IMR-90 (cell line): ENCODE data around the gene B3GALT6. TPM values are rescaled to one million over a fixed set of nuclear protein-coding genes. Genes with fewer than 3 reads are reported as not detected.

Experiments
- ATAC-seq: fragments of 200-7000 bp; cut with Tn5 transposase; 2 replicates; pipeline ENCODE4 v1.9.1; 2020; ENCODE audit warnings: low read depth, mild to moderate bottlenecking, moderate library complexity
- BruUV-seq: library from RNA; stranded (reverse); fragments of 400-500 nt; replicated peaks from 2 replicates; lab custom pipeline; 2021; lab: Mats Ljungman, UMichigan
- CTCF ChIA-PET: fragments of 300-600 bp; formaldehyde crosslinking; extraction: SDS; loops from one replicate; lab custom pipeline; 2021; ENCODE audit warnings: antibody characterized with exemption; lab: Yijun Ruan, JAX
- POLR2A ChIA-PET: fragments of 300-600 bp; sonication (Branson Sonifier 250); formaldehyde crosslinking; loops from one replicate; lab custom pipeline; 2022; ENCODE audit warnings: antibody characterized with exemption; ENCODE audit not compliant: unreplicated experiment; lab: Charles Lee
- DNase-seq: peaks from one replicate; pipeline ENCODE4 v3.0.0; 2013
- H2AFZ ChIP-seq: replicated peaks from 2 replicates; pipeline ENCODE3; 2013; ENCODE audit warnings: low read length, mild to moderate bottlenecking; ENCODE audit not compliant: poor library complexity
- H2AK5ac ChIP-seq: 2 replicates; pipeline ENCODE4 v1.6.1; 2013; ENCODE audit warnings: low read depth, low read length, inconsistent platforms
- H2AK9ac ChIP-seq: replicated peaks from 2 replicates; pipeline ENCODE3; 2013; ENCODE audit warnings: mild to moderate bottlenecking, low read depth, low read length, moderate library complexity; ENCODE audit not compliant: poor library complexity
- H2BK120ac ChIP-seq: 2 replicates; pipeline ENCODE4 v1.6.1; 2013; ENCODE audit warnings: low read depth, low read length, inconsistent platforms
- H2BK15ac ChIP-seq: 3 replicates; pipeline ENCODE4 v1.6.1; 2013; ENCODE audit warnings: low read depth, low read length, inconsistent platforms
- H2BK20ac ChIP-seq: 2 replicates; pipeline ENCODE4 v1.6.1; 2013; ENCODE audit warnings: low read depth, mild to moderate bottlenecking, inconsistent platforms, low read length, moderate library complexity
- H2BK5ac ChIP-seq: 2 replicates; pipeline ENCODE4 v1.6.1; 2013; ENCODE audit warnings: mild to moderate bottlenecking, low read depth, low read length, inconsistent platforms; ENCODE audit not compliant: poor library complexity, severe bottlenecking
- H3K14ac ChIP-seq: replicated peaks from 2 replicates; pipeline ENCODE4 v1.6.1; 2013; ENCODE audit warnings: low read depth, low read length, inconsistent platforms
- H3K18ac ChIP-seq: 2 replicates; pipeline ENCODE4 v1.6.1; 2013; ENCODE audit warnings: low read depth, low read length, control low read depth
- H3K23ac ChIP-seq: 2 replicates; pipeline ENCODE4 v1.6.1; 2013; ENCODE audit warnings: low read depth, low read length, inconsistent platforms
- H3K27ac ChIP-seq: 2 replicates; pipeline ENCODE4 v1.5.1; 2013; ENCODE audit warnings: mild to moderate bottlenecking, control low read depth, low read length; ENCODE audit not compliant: insufficient read depth
- H3K27me3 ChIP-seq: 2 replicates; pipeline ENCODE4 v1.6.1; 2013; ENCODE audit warnings: low read length; ENCODE audit not compliant: control insufficient read depth, insufficient read depth
- H3K36me3 ChIP-seq: 2 replicates; pipeline ENCODE4 v1.6.1; 2013; ENCODE audit warnings: low read length, mixed read lengths; ENCODE audit not compliant: control insufficient read depth, insufficient read depth
- H3K4ac ChIP-seq: 2 replicates; pipeline ENCODE4 v1.6.1; 2013; ENCODE audit warnings: low read depth, low read length, inconsistent platforms
- H3K4me1 ChIP-seq: 2 replicates; pipeline ENCODE4 v1.6.1; 2013; ENCODE audit warnings: low read length, mixed read lengths; ENCODE audit not compliant: control insufficient read depth, insufficient read depth
- H3K4me2 ChIP-seq: 2 replicates; pipeline ENCODE4 v1.6.1; 2013; ENCODE audit warnings: low read depth, mild to moderate bottlenecking, control low read depth, low read length, moderate library complexity
- H3K4me3 ChIP-seq: 2 replicates; pipeline ENCODE4 v1.5.1; 2013; ENCODE audit warnings: low read depth, mild to moderate bottlenecking, control low read depth, low read length, moderate library complexity; ENCODE audit not compliant: insufficient read depth
- H3K56ac ChIP-seq: 2 replicates; pipeline ENCODE4 v1.6.1; 2013; ENCODE audit warnings: low read length, inconsistent platforms; ENCODE audit not compliant: insufficient read depth; ENCODE audit errors: extremely low read depth
- H3K79me1 ChIP-seq, 2 experiments: 2 replicates each; pipeline ENCODE4 v1.6.1; 2013; ENCODE audit warnings: low read length in 2 of 2, inconsistent platforms in 1 of 2, low read depth in 1 of 2
- H3K9ac ChIP-seq: 2 replicates; pipeline ENCODE4 v1.6.1; 2013; ENCODE audit warnings: low read depth, low read length, control low read depth
- H3K9me1 ChIP-seq: 2 replicates; pipeline ENCODE4 v1.6.1; 2013; ENCODE audit warnings: low read length, inconsistent platforms; ENCODE audit not compliant: insufficient read depth
- H3K9me3 ChIP-seq: 2 replicates; pipeline ENCODE4 v1.6.1; 2013; ENCODE audit warnings: low read length; ENCODE audit not compliant: control insufficient read depth, insufficient read depth
- H4K20me1 ChIP-seq: 2 replicates; pipeline ENCODE4 v1.6.1; 2013; ENCODE audit warnings: low read length, inconsistent platforms; ENCODE audit not compliant: insufficient read depth
- H4K5ac ChIP-seq: 2 replicates; pipeline ENCODE4 v1.6.1; 2013; ENCODE audit warnings: mild to moderate bottlenecking, low read depth, low read length, control low read depth
- H4K8ac ChIP-seq, 2 experiments: 2 replicates each; pipeline ENCODE4 v1.6.1; 2013; ENCODE audit warnings: low read depth in 2 of 2, low read length in 2 of 2, control low read depth in 1 of 2, inconsistent platforms in 1 of 2
- H4K91ac ChIP-seq: 2 replicates; pipeline ENCODE4 v1.6.1; 2013; ENCODE audit warnings: low read depth, low read length, inconsistent platforms; ENCODE audit not compliant: insufficient read depth
- BHLHE40 ChIP-seq: fragments of 150-350 bp; IDR thresholded peaks from 2 replicates; pipeline ENCODE4 v1.6.1; 2016; ENCODE audit warnings: mild to moderate bottlenecking, low read depth, low read length
- CEBPB ChIP-seq: IDR thresholded peaks from 2 replicates; pipeline ENCODE4 v1.6.1; 2012; ENCODE audit warnings: low read depth, low read length, improper control_type of control experiment
- CHD1 ChIP-seq: IDR thresholded peaks from 2 replicates; pipeline ENCODE4 v1.6.1; 2012; ENCODE audit warnings: low read depth, low read length, improper control_type of control experiment
- CTCF ChIP-seq: conservative IDR thresholded peaks from 2 replicates; pipeline ENCODE4 v1.5.1; 2012; ENCODE audit warnings: mild to moderate bottlenecking, low read depth, low read length, improper control_type of control experiment
- ELK1 ChIP-seq: fragments of 150-350 bp; IDR thresholded peaks from 2 replicates; pipeline ENCODE4 v1.6.1; 2016; ENCODE audit warnings: low read depth, mild to moderate bottlenecking, low read length, moderate library complexity, borderline replicate concordance
- FOS ChIP-seq: fragments of 150-350 bp; IDR thresholded peaks from 2 replicates; pipeline ENCODE4 v1.6.1; 2016; ENCODE audit warnings: low read depth, low read length
- MAFK ChIP-seq: IDR thresholded peaks from 2 replicates; pipeline ENCODE4 v1.6.1; 2012; ENCODE audit warnings: low read depth, low read length, improper control_type of control experiment
- MAZ ChIP-seq: IDR thresholded peaks from 2 replicates; pipeline ENCODE4 v1.6.1; 2012; ENCODE audit warnings: low read depth, mild to moderate bottlenecking, low read length, improper control_type of control experiment, moderate library complexity, borderline replicate concordance
- MXI1 ChIP-seq: IDR thresholded peaks from 2 replicates; pipeline ENCODE4 v1.6.1; 2012; ENCODE audit warnings: low read depth, mild to moderate bottlenecking, low read length, moderate library complexity, borderline replicate concordance
- NFE2L2 ChIP-seq: fragments of 150-350 bp; IDR thresholded peaks from 2 replicates; pipeline ENCODE4 v1.6.1; 2016; ENCODE audit warnings: low read depth, mild to moderate bottlenecking, low read length
- POLR2A ChIP-seq: IDR thresholded peaks from 2 replicates; pipeline ENCODE4 v1.6.1; 2012; ENCODE audit warnings: mild to moderate bottlenecking, low read depth, low read length
- RAD21 ChIP-seq: IDR thresholded peaks from 2 replicates; pipeline ENCODE4 v1.6.1; 2012; ENCODE audit warnings: low read length, improper control_type of control experiment
- RCOR1 ChIP-seq: IDR thresholded peaks from 2 replicates; pipeline ENCODE4 v1.6.1; 2012; ENCODE audit warnings: mild to moderate bottlenecking, low read length, improper control_type of control experiment; ENCODE audit not compliant: insufficient replicate concordance
- RFX5 ChIP-seq: IDR thresholded peaks from 2 replicates; pipeline ENCODE4 v1.8.0; 2012; ENCODE audit warnings: low read depth, mild to moderate bottlenecking, low read length, moderate library complexity
- SMC3 ChIP-seq: fragments of 150-350 bp; IDR thresholded peaks from 2 replicates; pipeline ENCODE4 v1.6.1; 2016; ENCODE audit warnings: low read depth, mild to moderate bottlenecking, antibody characterized with exemption, low read length, moderate library complexity
- USF2 ChIP-seq: fragments of 150-350 bp; IDR thresholded peaks from 2 replicates; pipeline ENCODE4 v1.6.1; 2017; ENCODE audit warnings: mild to moderate bottlenecking, antibody characterized with exemption, low read length, low read depth
- WGBS, 2 experiments: methylation state at CpG; one replicate each; pipeline versions ENCODE4 v1.1.5 to v1.1.7; 2013; ENCODE audit warnings: missing lambda C conversion rate in 2 of 2; ENCODE audit not compliant: insufficient read length in 1 of 2; ENCODE audit errors: extremely low coverage in 2 of 2; 5-methylcytosine and 5-hydroxymethylcytosine counted together
- dilution Hi-C: fragments of 300-500 bp; cut with HindIII; formaldehyde crosslinking; loops from one replicate; pipeline ENCODE4 v1.14.3; 2018; ENCODE audit warnings: low sequenced_read_pairs; ENCODE audit not compliant: unreplicated experiment
- in situ Hi-C: fragments of 300-500 bp; cut with MboI; formaldehyde crosslinking; loops from 3 replicates; pipeline ENCODE4 v1.14.3; 2019; ENCODE audit warnings: low sequenced_read_pairs, inconsistent platforms, mixed read lengths
- intact Hi-C: fragments of 100-400 bp; cut with micrococcal nuclease; formaldehyde crosslinking; loops from 2 replicates; pipeline ENCODE4 v1.10.0; 2022
- polyA plus RNA-seq, 3 experiments: library from polyadenylated mRNA; depleted of rRNA; stranded (reverse); fragments of >200 nt; gene quantifications; 2 replicates each; pipeline ENCODE4 v1.2.3, GENCODE V29; 2012; ENCODE audit warnings: low replicate concordance in 1 of 3
- total RNA-seq: library from RNA; depleted of rRNA; stranded (reverse); fragments of >200 nt; gene quantifications from 2 replicates; pipeline ENCODE4 v1.2.3, GENCODE V29; 2012

Gene B3GALT6
- total and polyA plus RNA-seq, 2 of the 4 experiments (the other 2 are of a cell fraction), result 12.2 to 23.0 TPM

- Histone ChIP-seq H3K79me1 (peaks cover 0 to 7% of the 10 kb centered on the region in 2 experiments; a peak in 1 of 4 replicates), H3K9ac (no peak overlapping the region), H3K9me3 (no peaks in the 10 kb centered on the region), H4K5ac (no peak overlapping the region), H3K56ac (no peak overlapping the region), H3K18ac (no peak overlapping the region), H3K4me2 (no peak overlapping the region), H2BK120ac (no peak overlapping the region), H3K27ac (no peak overlapping the region), H3K4me1 (peaks cover 16% of the 10 kb centered on the region), H3K14ac (no peak overlapping the region), H2AFZ (no peak overlapping the region), H3K36me3 (peaks cover 2% of the 10 kb centered on the region; the same call in 1 of the 2 replicates), H4K91ac (no peak overlapping the region), H2AK5ac (0 out of 2 replicates have a peak overlapping the region, but pooled peaks have one; percentile 16), H2BK20ac (no peak overlapping the region), H3K9me1 (no peaks in the 10 kb centered on the region), H3K27me3 (no peaks in the 10 kb centered on the region), H2BK5ac (no peak overlapping the region), H3K23ac (no peak overlapping the region), H2BK15ac (no peak overlapping the region), H3K4ac (no peak overlapping the region), H2AK9ac (peak overlapping the region; percentile 1), H3K4me3 (no peak overlapping the region), H4K8ac (no peak overlapping the region), H4K20me1 (no peaks in the 10 kb centered on the region)
- dilution Hi-C loops (no loop called here), intact Hi-C loops (no loop called here), in situ Hi-C loops (no loop called here)
- ChIA-PET CTCF (no interaction called here), POLR2A (no interaction called here)
- DNase-seq, result no peak
- TF ChIP-seq CEBPB (no peak), CTCF (no peak), MAZ (no peak), CHD1 (no peak), MXI1 (no peak), RCOR1 (no peak), BHLHE40 (no peak), USF2 (no peak), NFE2L2 (no peak), SMC3 (no peak), POLR2A (no peak), ELK1 (no peak), RAD21 (no peak), MAFK (no peak), RFX5 (no peak), FOS (no peak)
- WGBS, 2 experiments, result no CpG with 5 or more reads among the region's 11 CpGs
- BruUV-seq, result no TSS peak
- no peak for ATAC-seq
Observed at GRCh38 chr1:1240348-1240732, 8.3 kb downstream of the B3GALT6 start.
